ENCODE measurements around the gene GNG3.
A peak's percentile ranks its signal among the peaks of the same experiment; 100 is the strongest.

- no peak for TF ChIP-seq CTCF (IDR thresholded peaks at IDR 0.05; ENCODE audit: insufficient read depth, low read depth, low read length)
- TF ChIP-seq EZH2 (IDR thresholded peaks at IDR 0.05; ENCODE audit: insufficient read depth, low read length): peak; percentile 66
Observed at GRCh38 chr11:62687508-62688396, 19.7 kb upstream of the GNG3 start.

Data from astrocyte (in vitro differentiated cells and primary cell).